Measurements from ENCODE around the gene EFHC1. TPM values are rescaled to one million over a fixed set of nuclear protein-coding genes. Genes with fewer than 3 reads are reported as not detected.

Gene EFHC1
- total and polyA plus RNA-seq, 2 experiments from 2014 or later, result 24.3 to 28.0 TPM

- H3K27me3 Mint-ChIP-seq (ENCODE audit: insufficient read depth, low read depth, poor library complexity), result no peaks in the 10 kb centered on the region
- peaks cover 10% of the 10 kb centered on the region; the same call in 2 of the 3 replicates for H3K9me3 Mint-ChIP-seq
- peaks cover under 1% of the 10 kb centered on the region; the same call in 1 of the 3 replicates for H3K4me1 Mint-ChIP-seq
- Histone ChIP-seq H3K9me2 (ENCODE audit: insufficient read depth) (no peaks in the 10 kb centered on the region), H3K36me3 (ENCODE audit: insufficient read depth) (no peaks in the 10 kb centered on the region), H3K4me1 (ENCODE audit: insufficient read depth) (no peaks in the 10 kb centered on the region), H3K79me2 (replicated peaks; ENCODE audit: insufficient read depth) (no peaks in the 10 kb centered on the region; the same call in 1 of the 2 replicates), H3F3A (replicated peaks; ENCODE audit: low read depth) (no peaks in the 10 kb centered on the region), H3K4me3 (no peak overlapping the region), H3K4me2 (no peak overlapping the region), H2AFZ (no peak overlapping the region), H3K27me3 (ENCODE audit: insufficient read depth) (no peaks in the 10 kb centered on the region), H4K20me1 (replicated peaks; ENCODE audit: insufficient read depth) (no peaks in the 10 kb centered on the region), H3K27ac (ENCODE audit: low read depth) (no peak overlapping the region)
- H3K27ac Mint-ChIP-seq, result no peak overlapping the region
- no peak for ATAC-seq
- H3K36me3 Mint-ChIP-seq (ENCODE audit: low read depth), result peaks cover 5% of the 10 kb centered on the region; the same call in 2 of the 3 replicates
- TF ChIP-seq POLR2AphosphoS5 (IDR thresholded peaks at IDR 0.05; ENCODE audit: low read depth) (no peak), CREB1 (CRISPR knock-in tag; IDR thresholded peaks at IDR 0.05; ENCODE audit: low read depth) (no peak), STAT1 (IDR thresholded peaks at IDR 0.05; ENCODE audit: unreplicated experiment) (no peak), ZNF331 (CRISPR knock-in tag; IDR thresholded peaks at IDR 0.05; ENCODE audit: low read depth) (no peak), ETS1 (IDR thresholded peaks at IDR 0.05) (no peak), JUNB (IDR thresholded peaks at IDR 0.05; ENCODE audit: unreplicated experiment) (no peak), NANOG (IDR thresholded peaks at IDR 0.05; ENCODE audit: borderline replicate concordance) (no peak), EZH2 (IDR thresholded peaks at IDR 0.05; ENCODE audit: low read depth, unreplicated experiment) (no peak), EZH2phosphoT487 (IDR thresholded peaks at IDR 0.05; ENCODE audit: unreplicated experiment) (no peak), ZNF114 (CRISPR knock-in tag; IDR thresholded peaks at IDR 0.05) (no peak)
- TF ChIP-seq, protein P1, sequence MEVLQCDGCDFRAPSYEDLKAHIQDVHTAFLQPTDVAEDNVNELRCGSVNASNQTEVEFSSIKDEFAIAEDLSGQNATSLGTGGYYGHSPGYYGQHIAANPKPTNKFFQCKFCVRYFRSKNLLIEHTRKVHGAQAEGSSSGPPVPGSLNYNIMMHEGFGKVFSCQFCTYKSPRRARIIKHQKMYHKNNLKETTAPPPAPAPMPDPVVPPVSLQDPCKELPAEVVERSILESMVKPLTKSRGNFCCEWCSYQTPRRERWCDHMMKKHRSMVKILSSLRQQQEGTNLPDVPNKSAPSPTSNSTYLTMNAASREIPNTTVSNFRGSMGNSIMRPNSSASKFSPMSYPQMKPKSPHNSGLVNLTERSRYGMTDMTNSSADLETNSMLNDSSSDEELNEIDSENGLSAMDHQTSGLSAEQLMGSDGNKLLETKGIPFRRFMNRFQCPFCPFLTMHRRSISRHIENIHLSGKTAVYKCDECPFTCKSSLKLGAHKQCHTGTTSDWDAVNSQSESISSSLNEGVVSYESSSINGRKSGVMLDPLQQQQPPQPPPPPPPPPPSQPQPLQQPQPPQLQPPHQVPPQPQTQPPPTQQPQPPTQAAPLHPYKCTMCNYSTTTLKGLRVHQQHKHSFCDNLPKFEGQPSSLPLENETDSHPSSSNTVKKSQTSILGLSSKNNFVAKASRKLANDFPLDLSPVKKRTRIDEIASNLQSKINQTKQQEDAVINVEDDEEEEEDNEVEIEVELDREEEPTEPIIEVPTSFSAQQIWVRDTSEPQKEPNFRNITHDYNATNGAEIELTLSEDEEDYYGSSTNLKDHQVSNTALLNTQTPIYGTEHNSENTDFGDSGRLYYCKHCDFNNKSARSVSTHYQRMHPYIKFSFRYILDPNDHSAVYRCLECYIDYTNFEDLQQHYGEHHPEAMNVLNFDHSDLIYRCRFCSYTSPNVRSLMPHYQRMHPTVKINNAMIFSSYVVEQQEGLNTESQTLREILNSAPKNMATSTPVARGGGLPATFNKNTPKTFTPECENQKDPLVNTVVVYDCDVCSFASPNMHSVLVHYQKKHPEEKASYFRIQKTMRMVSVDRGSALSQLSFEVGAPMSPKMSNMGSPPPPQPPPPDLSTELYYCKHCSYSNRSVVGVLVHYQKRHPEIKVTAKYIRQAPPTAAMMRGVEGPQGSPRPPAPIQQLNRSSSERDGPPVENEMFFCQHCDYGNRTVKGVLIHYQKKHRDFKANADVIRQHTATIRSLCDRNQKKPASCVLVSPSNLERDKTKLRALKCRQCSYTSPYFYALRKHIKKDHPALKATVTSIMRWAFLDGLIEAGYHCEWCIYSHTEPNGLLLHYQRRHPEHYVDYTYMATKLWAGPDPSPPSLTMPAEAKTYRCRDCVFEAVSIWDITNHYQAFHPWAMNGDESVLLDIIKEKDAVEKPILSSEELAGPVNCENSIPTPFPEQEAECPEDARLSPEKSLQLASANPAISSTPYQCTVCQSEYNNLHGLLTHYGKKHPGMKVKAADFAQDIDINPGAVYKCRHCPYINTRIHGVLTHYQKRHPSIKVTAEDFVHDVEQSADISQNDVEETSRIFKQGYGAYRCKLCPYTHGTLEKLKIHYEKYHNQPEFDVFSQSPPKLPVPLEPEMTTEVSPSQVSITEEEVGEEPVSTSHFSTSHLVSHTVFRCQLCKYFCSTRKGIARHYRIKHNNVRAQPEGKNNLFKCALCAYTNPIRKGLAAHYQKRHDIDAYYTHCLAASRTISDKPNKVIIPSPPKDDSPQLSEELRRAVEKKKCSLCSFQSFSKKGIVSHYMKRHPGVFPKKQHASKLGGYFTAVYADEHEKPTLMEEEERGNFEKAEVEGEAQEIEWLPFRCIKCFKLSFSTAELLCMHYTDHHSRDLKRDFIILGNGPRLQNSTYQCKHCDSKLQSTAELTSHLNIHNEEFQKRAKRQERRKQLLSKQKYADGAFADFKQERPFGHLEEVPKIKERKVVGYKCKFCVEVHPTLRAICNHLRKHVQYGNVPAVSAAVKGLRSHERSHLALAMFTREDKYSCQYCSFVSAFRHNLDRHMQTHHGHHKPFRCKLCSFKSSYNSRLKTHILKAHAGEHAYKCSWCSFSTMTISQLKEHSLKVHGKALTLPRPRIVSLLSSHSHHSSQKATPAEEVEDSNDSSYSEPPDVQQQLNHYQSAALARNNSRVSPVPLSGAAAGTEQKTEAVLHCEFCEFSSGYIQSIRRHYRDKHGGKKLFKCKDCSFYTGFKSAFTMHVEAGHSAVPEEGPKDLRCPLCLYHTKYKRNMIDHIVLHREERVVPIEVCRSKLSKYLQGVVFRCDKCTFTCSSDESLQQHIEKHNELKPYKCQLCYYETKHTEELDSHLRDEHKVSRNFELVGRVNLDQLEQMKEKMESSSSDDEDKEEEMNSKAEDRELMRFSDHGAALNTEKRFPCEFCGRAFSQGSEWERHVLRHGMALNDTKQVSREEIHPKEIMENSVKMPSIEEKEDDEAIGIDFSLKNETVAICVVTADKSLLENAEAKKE (CRISPR knock-in tag; IDR thresholded peaks at IDR 0.05), result no peak
- TF ChIP-seq, protein P2, sequence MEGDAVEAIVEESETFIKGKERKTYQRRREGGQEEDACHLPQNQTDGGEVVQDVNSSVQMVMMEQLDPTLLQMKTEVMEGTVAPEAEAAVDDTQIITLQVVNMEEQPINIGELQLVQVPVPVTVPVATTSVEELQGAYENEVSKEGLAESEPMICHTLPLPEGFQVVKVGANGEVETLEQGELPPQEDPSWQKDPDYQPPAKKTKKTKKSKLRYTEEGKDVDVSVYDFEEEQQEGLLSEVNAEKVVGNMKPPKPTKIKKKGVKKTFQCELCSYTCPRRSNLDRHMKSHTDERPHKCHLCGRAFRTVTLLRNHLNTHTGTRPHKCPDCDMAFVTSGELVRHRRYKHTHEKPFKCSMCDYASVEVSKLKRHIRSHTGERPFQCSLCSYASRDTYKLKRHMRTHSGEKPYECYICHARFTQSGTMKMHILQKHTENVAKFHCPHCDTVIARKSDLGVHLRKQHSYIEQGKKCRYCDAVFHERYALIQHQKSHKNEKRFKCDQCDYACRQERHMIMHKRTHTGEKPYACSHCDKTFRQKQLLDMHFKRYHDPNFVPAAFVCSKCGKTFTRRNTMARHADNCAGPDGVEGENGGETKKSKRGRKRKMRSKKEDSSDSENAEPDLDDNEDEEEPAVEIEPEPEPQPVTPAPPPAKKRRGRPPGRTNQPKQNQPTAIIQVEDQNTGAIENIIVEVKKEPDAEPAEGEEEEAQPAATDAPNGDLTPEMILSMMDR (conservative IDR thresholded peaks at IDR 0.05; ENCODE audit: low read depth in 2 of 2), result no peak
- TF ChIP-seq, protein P3, sequence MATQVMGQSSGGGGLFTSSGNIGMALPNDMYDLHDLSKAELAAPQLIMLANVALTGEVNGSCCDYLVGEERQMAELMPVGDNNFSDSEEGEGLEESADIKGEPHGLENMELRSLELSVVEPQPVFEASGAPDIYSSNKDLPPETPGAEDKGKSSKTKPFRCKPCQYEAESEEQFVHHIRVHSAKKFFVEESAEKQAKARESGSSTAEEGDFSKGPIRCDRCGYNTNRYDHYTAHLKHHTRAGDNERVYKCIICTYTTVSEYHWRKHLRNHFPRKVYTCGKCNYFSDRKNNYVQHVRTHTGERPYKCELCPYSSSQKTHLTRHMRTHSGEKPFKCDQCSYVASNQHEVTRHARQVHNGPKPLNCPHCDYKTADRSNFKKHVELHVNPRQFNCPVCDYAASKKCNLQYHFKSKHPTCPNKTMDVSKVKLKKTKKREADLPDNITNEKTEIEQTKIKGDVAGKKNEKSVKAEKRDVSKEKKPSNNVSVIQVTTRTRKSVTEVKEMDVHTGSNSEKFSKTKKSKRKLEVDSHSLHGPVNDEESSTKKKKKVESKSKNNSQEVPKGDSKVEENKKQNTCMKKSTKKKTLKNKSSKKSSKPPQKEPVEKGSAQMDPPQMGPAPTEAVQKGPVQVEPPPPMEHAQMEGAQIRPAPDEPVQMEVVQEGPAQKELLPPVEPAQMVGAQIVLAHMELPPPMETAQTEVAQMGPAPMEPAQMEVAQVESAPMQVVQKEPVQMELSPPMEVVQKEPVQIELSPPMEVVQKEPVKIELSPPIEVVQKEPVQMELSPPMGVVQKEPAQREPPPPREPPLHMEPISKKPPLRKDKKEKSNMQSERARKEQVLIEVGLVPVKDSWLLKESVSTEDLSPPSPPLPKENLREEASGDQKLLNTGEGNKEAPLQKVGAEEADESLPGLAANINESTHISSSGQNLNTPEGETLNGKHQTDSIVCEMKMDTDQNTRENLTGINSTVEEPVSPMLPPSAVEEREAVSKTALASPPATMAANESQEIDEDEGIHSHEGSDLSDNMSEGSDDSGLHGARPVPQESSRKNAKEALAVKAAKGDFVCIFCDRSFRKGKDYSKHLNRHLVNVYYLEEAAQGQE (IDR thresholded peaks at IDR 0.05; ENCODE audit: unreplicated experiment), result no peak
- no peak for DNase-seq (ENCODE audit: low spot score)
- H3K4me3 Mint-ChIP-seq, result no peak overlapping the region
These were observed 38.9 kb upstream of the EFHC1 start for GRCh38 chr6:52381249-52381648.

Measured in GM23338 (cell line).